ENCODE measurements around the gene CCM2.

The CCM2 gene

DNA sequence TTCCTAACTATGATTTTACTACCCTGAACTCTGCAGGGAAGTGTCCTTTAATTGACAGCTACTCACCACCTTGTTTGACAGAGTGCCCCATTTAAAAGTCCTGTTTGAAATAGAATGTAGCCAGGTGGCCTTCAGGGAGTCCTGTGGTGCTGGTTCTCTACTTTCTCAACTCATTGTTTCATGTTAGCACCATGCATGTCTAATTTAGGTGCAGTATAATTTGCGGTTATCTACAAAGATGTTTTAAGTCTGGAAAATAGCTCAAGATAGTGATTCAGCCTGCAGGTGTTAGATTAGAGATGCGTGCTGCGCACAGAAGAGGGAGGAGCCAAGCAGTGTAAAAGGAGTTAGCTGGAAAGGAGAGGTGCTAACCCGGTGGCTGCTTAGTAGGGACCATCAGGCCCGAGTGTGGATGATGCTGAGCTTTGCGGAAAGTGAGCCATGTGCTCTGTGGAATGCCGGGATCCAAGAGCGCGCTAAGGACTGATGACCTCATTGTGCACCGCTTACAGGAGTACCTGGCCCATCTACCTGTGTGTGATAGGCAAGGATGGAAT is 1.2 kb downstream of the CCM2 start:
- no peak for TF ChIP-seq SIN3A (IDR thresholded peaks at IDR 0.05; ENCODE audit: borderline replicate concordance, insufficient read depth, low read length)
- TF ChIP-seq POLR2AphosphoS5 (IDR thresholded peaks at IDR 0.05; ENCODE audit: low read depth, low read length), result no peak
- TF ChIP-seq, protein P1, sequence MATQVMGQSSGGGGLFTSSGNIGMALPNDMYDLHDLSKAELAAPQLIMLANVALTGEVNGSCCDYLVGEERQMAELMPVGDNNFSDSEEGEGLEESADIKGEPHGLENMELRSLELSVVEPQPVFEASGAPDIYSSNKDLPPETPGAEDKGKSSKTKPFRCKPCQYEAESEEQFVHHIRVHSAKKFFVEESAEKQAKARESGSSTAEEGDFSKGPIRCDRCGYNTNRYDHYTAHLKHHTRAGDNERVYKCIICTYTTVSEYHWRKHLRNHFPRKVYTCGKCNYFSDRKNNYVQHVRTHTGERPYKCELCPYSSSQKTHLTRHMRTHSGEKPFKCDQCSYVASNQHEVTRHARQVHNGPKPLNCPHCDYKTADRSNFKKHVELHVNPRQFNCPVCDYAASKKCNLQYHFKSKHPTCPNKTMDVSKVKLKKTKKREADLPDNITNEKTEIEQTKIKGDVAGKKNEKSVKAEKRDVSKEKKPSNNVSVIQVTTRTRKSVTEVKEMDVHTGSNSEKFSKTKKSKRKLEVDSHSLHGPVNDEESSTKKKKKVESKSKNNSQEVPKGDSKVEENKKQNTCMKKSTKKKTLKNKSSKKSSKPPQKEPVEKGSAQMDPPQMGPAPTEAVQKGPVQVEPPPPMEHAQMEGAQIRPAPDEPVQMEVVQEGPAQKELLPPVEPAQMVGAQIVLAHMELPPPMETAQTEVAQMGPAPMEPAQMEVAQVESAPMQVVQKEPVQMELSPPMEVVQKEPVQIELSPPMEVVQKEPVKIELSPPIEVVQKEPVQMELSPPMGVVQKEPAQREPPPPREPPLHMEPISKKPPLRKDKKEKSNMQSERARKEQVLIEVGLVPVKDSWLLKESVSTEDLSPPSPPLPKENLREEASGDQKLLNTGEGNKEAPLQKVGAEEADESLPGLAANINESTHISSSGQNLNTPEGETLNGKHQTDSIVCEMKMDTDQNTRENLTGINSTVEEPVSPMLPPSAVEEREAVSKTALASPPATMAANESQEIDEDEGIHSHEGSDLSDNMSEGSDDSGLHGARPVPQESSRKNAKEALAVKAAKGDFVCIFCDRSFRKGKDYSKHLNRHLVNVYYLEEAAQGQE (IDR thresholded peaks at IDR 0.05; ENCODE audit: insufficient read depth in 1 of 2, low read depth in 2 of 2, low read length in 2 of 2), result no peak
- TF ChIP-seq TAF1 (IDR thresholded peaks at IDR 0.05; ENCODE audit: borderline replicate concordance, insufficient read depth, low read length), result no peak
- no peak for TF ChIP-seq FOXP2 (optimal IDR thresholded peaks at IDR 0.05; ENCODE audit: borderline replicate concordance, extremely low read depth, extremely low read length, insufficient read depth)

DNA sequence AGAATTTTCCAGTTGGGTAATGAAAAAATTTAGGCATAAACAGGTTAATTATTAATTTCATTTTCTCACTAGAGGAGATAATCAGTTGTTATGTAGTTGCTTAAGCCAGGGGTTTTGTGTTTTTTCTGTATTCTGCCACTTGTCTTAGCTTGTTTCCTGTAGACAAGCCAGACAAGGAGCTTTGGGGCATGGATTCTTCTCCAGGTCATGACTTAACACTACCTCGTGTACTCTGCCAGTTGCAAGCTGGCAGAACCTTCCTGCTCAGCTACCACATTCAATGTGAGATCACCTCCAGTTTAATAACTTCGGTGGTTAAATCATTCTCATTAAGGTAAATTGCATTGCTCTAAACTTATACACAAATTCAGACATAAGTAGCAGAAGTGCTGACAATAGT is 1.8 kb downstream of the CCM2 start:
- TF ChIP-seq TAF1 (IDR thresholded peaks at IDR 0.05; ENCODE audit: borderline replicate concordance, insufficient read depth, low read length), result no peak
- no peak for TF ChIP-seq FOXP2 (optimal IDR thresholded peaks at IDR 0.05; ENCODE audit: borderline replicate concordance, extremely low read depth, extremely low read length, insufficient read depth)
- no peak for TF ChIP-seq POLR2AphosphoS5 (IDR thresholded peaks at IDR 0.05; ENCODE audit: low read depth, low read length)
- TF ChIP-seq SIN3A (IDR thresholded peaks at IDR 0.05; ENCODE audit: borderline replicate concordance, insufficient read depth, low read length), result no peak
- TF ChIP-seq, protein P1 (IDR thresholded peaks at IDR 0.05; ENCODE audit: insufficient read depth in 1 of 2, low read depth in 2 of 2, low read length in 2 of 2), result no peak

DNA sequence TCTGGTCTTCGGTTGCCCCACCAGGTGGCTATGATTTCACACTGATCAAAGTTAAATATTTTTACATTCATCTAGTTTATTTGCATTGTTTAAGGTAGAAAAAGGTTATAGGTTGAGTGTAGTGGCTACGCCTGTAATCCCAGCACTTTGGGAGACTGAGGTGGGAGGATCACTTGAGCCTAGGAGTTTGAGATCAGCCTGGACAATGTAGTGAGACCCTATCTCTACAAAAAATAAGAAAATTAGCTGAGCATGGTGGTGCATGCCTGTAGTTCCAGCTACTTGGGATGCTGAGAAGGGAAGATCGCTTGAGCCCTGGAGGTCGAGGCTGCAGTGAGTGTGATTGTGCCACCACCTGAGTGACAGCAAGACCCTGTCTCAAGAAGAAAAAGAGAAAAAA is 3.8 kb downstream of the CCM2 start:
- TF ChIP-seq FOXP2 (optimal IDR thresholded peaks at IDR 0.05; ENCODE audit: borderline replicate concordance, extremely low read depth, extremely low read length, insufficient read depth), result no peak
- no peak for TF ChIP-seq SIN3A (IDR thresholded peaks at IDR 0.05; ENCODE audit: borderline replicate concordance, insufficient read depth, low read length)
- TF ChIP-seq POLR2AphosphoS5 (IDR thresholded peaks at IDR 0.05; ENCODE audit: low read depth, low read length), result no peak
- TF ChIP-seq, protein P1 (IDR thresholded peaks at IDR 0.05; ENCODE audit: insufficient read depth in 1 of 2, low read depth in 2 of 2, low read length in 2 of 2), result no peak

DNA sequence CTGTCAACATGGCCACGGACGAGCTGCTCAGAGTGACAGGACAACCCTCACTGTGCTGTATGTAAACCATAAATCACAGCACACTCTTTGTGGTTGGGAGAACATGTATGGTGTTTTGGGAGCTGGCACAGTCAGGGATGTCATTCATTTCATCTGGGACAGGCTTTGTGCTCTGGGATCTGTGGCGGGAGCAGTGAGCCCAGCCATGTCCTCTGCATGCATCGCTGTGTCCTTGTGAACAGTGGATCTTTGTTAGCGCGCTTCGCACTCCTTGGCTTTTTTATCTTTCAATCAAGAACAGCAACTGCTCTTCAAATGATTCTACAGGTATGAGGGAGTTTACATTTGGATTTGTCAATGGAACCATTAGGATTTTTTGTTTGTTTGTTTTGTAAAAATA is 7.1 kb downstream of the CCM2 start:
- TF ChIP-seq TAF1 (IDR thresholded peaks at IDR 0.05; ENCODE audit: borderline replicate concordance, insufficient read depth, low read length), result no peak
- no peak for TF ChIP-seq POLR2AphosphoS5 (IDR thresholded peaks at IDR 0.05; ENCODE audit: low read depth, low read length)

DNA sequence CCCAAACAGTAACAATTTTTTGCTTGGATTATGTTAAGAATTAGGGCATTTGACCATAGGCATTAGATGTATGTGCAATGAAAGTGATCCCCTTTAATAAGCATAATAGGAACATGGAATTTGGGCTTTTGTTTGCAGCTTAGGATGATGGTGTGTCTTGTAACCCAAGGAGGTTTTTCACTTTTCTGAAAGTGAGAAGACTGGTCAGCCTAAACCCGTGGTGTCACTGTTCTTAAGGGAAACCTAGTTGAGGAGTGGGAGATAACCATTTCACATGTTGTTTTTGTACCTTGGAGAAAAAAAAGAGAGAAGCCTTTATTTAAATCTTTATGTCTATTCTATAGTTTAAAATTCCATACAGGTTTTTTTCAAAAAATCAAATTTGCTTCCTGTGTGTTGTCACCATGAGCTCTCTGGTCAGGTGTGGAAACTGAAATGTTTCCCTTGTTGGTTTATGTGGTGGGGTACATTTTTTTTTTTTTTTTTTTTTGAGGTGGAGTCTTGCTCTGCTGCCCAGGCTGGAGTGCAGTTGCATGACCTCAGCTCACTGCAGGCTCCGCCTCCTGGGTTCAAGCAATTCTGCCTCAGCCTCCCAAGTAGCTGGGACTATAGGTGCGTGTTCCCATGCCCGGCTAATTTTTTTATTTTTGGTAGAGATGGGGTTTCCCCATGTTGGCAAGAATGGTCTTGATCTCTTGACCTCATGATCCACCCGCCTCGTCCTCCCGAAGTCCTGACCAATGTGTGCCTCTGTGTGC is 7.7 kb downstream of the CCM2 start:
- TF ChIP-seq TAF1 (IDR thresholded peaks at IDR 0.05; ENCODE audit: borderline replicate concordance, insufficient read depth, low read length) (no peak), FOXP2 (optimal IDR thresholded peaks at IDR 0.05; ENCODE audit: borderline replicate concordance, extremely low read depth, extremely low read length, insufficient read depth) (no peak), SIN3A (IDR thresholded peaks at IDR 0.05; ENCODE audit: borderline replicate concordance, insufficient read depth, low read length) (no peak), POLR2AphosphoS5 (IDR thresholded peaks at IDR 0.05; ENCODE audit: low read depth, low read length) (no peak)
- TF ChIP-seq, protein P1 (IDR thresholded peaks at IDR 0.05; ENCODE audit: insufficient read depth in 1 of 2, low read depth in 2 of 2, low read length in 2 of 2), result no peak

Measured in PFSK-1 (cell line).